GM21423 (cell line): ENCODE measurements around the gene ACBD5.
A peak's percentile ranks its signal among the peaks of the same experiment; 100 is the strongest.

Source experiments
- ATAC-seq: cut with Tn5 transposase; IDR thresholded peaks from one replicate; pipeline ENCODE4 v1.9.1; 2021; ENCODE audit warnings: mild to moderate bottlenecking, moderate library complexity; ENCODE audit not compliant: unreplicated experiment

The ACBD5 gene

DNA sequence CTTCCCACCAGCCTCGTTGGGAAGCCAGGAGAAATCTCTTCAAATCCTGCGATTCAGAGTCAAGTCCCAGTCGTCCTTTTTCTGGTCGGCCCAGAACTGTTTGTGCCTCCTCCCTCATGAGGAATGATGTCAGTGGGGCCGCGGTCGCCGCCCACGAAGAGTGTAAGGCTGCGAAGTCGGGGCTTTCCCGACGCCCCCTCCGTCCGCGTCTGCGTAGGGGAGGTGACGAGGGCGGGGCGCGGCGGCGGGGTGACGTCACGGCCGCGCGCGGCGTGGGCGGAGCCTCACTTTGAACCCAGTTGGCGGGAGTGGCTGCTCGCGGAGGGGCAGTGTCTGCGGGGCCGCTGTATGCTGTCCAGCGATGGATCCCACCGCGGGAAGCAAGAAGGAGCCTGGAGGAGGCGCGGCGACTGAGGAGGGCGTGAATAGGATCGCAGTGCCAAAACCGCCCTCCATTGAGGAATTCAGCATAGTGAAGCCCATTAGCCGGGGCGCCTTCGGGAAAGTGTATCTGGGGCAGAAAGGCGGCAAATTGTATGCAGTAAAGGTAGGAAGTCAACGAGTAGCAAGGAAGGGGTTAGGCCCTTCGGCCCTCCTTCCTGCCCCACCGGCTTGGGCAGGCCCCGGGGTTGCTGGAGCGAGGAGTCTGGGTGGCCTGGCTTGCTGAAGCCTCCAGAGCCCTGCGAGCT, 85.4 kb downstream of the ACBD5 start, which contains the start of gene MASTL:
Gene MASTL, plus strand, starts transcription at position 287 of the 689 bp plus-strand sequence. Its CDS starts 75 bp downstream, at position 362.
- ATAC-seq, result peak; percentile 81

DNA sequence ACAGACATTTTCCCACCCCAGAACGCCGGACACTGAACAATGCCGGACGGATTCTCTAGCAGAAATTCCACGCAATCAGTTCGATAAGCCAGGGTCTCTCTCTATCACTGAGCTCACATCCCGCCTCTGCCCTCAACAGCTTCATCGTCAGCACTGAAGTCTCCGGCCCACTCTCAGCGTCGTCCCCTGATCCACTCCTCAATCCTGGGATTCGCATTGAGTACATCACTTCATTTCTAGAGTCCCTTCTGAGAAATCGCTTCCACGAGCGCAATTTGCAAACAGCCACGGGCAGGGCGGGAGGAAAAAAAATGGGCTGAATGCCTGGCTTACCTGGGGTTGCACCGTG, 86.8 kb downstream of the ACBD5 start:
- peak; percentile 1 for ATAC-seq

DNA sequence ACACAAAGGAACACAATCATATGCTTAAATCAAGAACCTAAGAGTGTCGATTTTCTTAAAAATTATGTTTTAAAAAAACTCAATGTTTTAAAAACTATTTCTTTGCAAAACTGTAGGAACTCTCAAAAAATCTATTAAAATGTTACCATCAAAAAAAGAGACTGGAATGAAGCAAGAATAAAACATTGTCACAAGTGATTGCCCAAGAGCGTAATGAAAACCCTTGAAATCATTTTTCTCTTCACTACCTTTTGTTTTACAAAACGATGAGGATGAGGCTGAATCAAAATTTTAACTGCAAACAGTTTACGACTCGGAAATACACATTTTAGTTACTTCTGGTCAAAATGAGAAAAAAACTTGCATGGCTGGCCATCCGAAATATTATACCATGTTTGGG, 87.3 kb downstream of the ACBD5 start:
- no peak for ATAC-seq

DNA sequence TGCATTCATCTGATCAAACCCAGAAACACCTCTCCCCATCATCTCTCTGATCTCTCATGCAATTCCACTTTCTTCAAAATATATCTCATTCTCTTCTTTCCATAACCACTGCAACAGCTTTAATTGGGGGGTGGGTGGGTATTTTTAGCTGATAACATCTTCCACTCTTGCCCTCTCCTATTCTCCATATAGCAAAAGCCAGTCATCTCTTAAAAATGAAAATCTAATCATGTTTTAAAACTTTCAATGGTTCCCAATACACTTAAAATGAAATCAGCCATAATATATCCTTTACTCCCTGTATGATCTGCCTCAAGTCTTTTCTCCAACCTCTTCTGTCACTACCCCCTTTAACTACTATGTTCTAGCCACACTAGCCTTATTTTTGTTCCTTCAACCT, 87.9 kb downstream of the ACBD5 start:
- ATAC-seq, result no peak

DNA sequence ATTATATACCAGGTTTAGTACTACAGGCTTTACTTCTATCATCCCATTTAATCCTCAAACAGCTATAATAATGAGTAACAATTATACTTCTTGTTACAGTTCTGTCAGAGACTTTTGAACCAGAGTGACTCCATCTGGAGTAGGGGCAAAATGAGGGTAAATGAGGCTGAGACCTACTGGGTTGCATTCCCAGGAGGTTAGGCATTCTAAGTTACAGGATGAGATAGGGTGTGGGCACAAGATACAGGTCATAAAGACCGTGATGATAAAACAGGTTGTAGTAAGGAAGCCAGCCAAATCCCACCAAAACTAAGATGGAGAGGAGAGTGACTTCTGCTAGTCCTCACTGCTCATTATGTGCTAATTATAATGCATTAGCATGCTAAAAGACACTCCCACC, 90.3 kb downstream of the ACBD5 start:
- ATAC-seq, result no peak

DNA sequence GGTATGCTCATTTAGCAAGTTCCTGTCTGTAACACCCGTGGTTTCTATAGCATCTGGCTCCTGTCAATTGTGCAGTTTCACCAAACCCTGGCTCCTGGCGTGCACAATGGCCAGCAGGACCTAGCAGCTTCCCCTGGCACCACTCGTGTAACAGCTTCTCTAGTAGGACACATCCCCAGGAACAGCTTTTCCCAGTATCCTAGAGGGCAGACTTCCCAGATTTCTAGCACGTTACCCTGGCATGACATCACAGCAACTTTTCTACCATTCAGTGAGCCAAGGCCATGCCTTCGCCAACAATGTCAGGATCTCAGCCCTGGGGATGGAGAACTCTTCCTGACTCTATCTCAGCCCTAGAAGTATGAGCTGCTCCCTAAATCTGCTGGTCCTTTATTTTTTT, 92.9 kb downstream of the ACBD5 start:
- no peak for ATAC-seq

DNA sequence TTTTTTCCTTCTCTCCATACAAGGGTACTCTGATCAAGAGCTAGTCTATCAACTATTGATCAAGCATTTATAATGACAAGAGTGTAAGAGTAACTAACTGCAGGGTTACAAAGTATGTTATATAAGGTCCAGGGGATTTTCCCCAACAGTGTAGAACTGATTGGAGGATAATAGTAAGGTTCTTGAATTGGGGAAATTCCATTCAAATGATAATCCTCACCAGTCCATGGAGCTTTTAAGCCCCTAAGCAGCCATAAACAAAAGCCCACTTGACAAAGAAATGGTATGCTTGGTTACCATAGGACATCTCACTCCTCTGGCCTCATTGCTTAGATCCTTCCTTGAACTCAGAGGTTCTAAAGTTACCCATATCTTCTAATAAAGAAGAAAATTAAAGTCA, 94.7 kb downstream of the ACBD5 start:
- ATAC-seq, result no peak
